ENCODE data around the gene LAMA2. TPM values are rescaled to one million over a fixed set of nuclear protein-coding genes. Genes with fewer than 3 reads are reported as not detected.

The LAMA2 gene
- total RNA-seq, 1 experiment from 2014 or later: 0.02 TPM

- Mint-ChIP-seq H3K4me1 (ENCODE audit: low read depth, unreplicated experiment) (no peaks in the 10 kb centered on the region), H3K4me3 (ENCODE audit: unreplicated experiment) (no peak overlapping the region), H3K9me3 (ENCODE audit: unreplicated experiment) (no peaks in the 10 kb centered on the region), H3K27me3 (ENCODE audit: insufficient read depth, unreplicated experiment) (no peaks in the 10 kb centered on the region), H3K27ac (ENCODE audit: unreplicated experiment) (no peak overlapping the region), H3K36me3 (ENCODE audit: insufficient read depth, unreplicated experiment) (no peaks in the 10 kb centered on the region)
- H3K36me3 ChIP-seq (ENCODE audit: control insufficient read depth, insufficient read depth, low read length): no peaks in the 10 kb centered on the region
- no peak for TF ChIP-seq CTCF (IDR thresholded peaks at IDR 0.05; ENCODE audit: insufficient read depth in 1 of 2, low read depth in 1 of 2, low read length in 1 of 2, severe bottlenecking in 1 of 2, unreplicated experiment in 1 of 2)
- H3K4me3 ChIP-seq (ENCODE audit: low read depth, low read length): no peak overlapping the region
- ChIA-PET CTCF (no interaction called here), POLR2A (no interaction called here)
- no peaks in the 10 kb centered on the region for H3K4me1 ChIP-seq
- intact Hi-C loops (cut with micrococcal nuclease; ENCODE audit: unreplicated experiment): no loop called here
- H3K9me3 ChIP-seq: no peaks in the 10 kb centered on the region
- no peak for DNase-seq
- no TSS peak for BruUV-seq (replicated peaks)
- H3K27me3 ChIP-seq (replicated peaks; ENCODE audit: control insufficient read depth, insufficient read depth, low read length): no peaks in the 10 kb centered on the region
Observed at GRCh38 chr6:129206821-129207220, 323.9 kb downstream of the LAMA2 start.

- Histone ChIP-seq H3K9me3 (no peaks in the 10 kb centered on the region), H3K4me3 (ENCODE audit: low read depth, low read length) (no peak overlapping the region), H3K36me3 (ENCODE audit: control insufficient read depth, insufficient read depth, low read length) (no peaks in the 10 kb centered on the region), H3K4me1 (no peaks in the 10 kb centered on the region), H3K27me3 (replicated peaks; ENCODE audit: control insufficient read depth, insufficient read depth, low read length) (no peaks in the 10 kb centered on the region)
- H3K4me3 Mint-ChIP-seq (ENCODE audit: unreplicated experiment): no peak overlapping the region
- H3K27me3 Mint-ChIP-seq (ENCODE audit: insufficient read depth, unreplicated experiment): no peaks in the 10 kb centered on the region
- no peak for TF ChIP-seq CTCF (IDR thresholded peaks at IDR 0.05; ENCODE audit: insufficient read depth in 1 of 2, low read depth in 1 of 2, low read length in 1 of 2, severe bottlenecking in 1 of 2, unreplicated experiment in 1 of 2)
- no TSS peak for BruUV-seq (replicated peaks)
- H3K36me3 Mint-ChIP-seq (ENCODE audit: insufficient read depth, unreplicated experiment): no peaks in the 10 kb centered on the region
- H3K27ac Mint-ChIP-seq (ENCODE audit: unreplicated experiment): no peak overlapping the region
- no peaks in the 10 kb centered on the region for H3K4me1 Mint-ChIP-seq (ENCODE audit: low read depth, unreplicated experiment)
- no peak for DNase-seq
- intact Hi-C loops (cut with micrococcal nuclease; ENCODE audit: unreplicated experiment): no loop called here
- CTCF ChIA-PET: no interaction called here
- POLR2A ChIA-PET: no interaction called here
- no peaks in the 10 kb centered on the region for H3K9me3 Mint-ChIP-seq (ENCODE audit: unreplicated experiment)
Observed at GRCh38 chr6:129207832-129208231, 324.9 kb downstream of the LAMA2 start.

GRCh38 chr6:129208415-129209034, 325.6 kb downstream of the LAMA2 start:
- H3K27me3 Mint-ChIP-seq (ENCODE audit: insufficient read depth, unreplicated experiment): no peaks in the 10 kb centered on the region
- no peak overlapping the region for H3K27ac Mint-ChIP-seq (ENCODE audit: unreplicated experiment)
- Histone ChIP-seq H3K4me3 (ENCODE audit: low read depth, low read length) (no peak overlapping the region), H3K27me3 (replicated peaks; ENCODE audit: control insufficient read depth, insufficient read depth, low read length) (no peaks in the 10 kb centered on the region), H3K4me1 (no peaks in the 10 kb centered on the region), H3K36me3 (ENCODE audit: control insufficient read depth, insufficient read depth, low read length) (no peaks in the 10 kb centered on the region), H3K9me3 (no peaks in the 10 kb centered on the region)
- DNase-seq: no peak
- intact Hi-C loops (cut with micrococcal nuclease; ENCODE audit: unreplicated experiment): no loop called here
- no peaks in the 10 kb centered on the region for H3K36me3 Mint-ChIP-seq (ENCODE audit: insufficient read depth, unreplicated experiment)
- H3K4me1 Mint-ChIP-seq (ENCODE audit: low read depth, unreplicated experiment): no peaks in the 10 kb centered on the region
- H3K4me3 Mint-ChIP-seq (ENCODE audit: unreplicated experiment): no peak overlapping the region
- H3K9me3 Mint-ChIP-seq (ENCODE audit: unreplicated experiment): no peaks in the 10 kb centered on the region
- TF ChIP-seq CTCF (IDR thresholded peaks at IDR 0.05; ENCODE audit: insufficient read depth in 1 of 2, low read depth in 1 of 2, low read length in 1 of 2, severe bottlenecking in 1 of 2, unreplicated experiment in 1 of 2): no peak
- ChIA-PET CTCF (no interaction called here), POLR2A (no interaction called here)
- BruUV-seq (replicated peaks): no TSS peak
